Panc1 (cell line): Measurements from ENCODE around the gene FBF1. TPM values are rescaled to one million over a fixed set of nuclear protein-coding genes. Genes with fewer than 3 reads are reported as not detected.

ENCODE experiments used
- ATAC-seq: fragments of 200-7000 bp; cut with Tn5 transposase; 2 replicates; pipeline ENCODE4 v1.9.1; 2020; ENCODE audit warnings: mild to moderate bottlenecking, moderate library complexity
- BruUV-seq: library from RNA; stranded (reverse); fragments of 400-500 nt; replicated peaks from 2 replicates; lab custom pipeline; 2021; lab: Mats Ljungman, UMichigan
- CTCF ChIA-PET: fragments of 300-600 bp; sonication (Branson Sonifier 250); formaldehyde crosslinking; loops from one replicate; lab custom pipeline; 2022; ENCODE audit warnings: antibody characterized with exemption; lab: Charles Lee
- POLR2A ChIA-PET: fragments of 300-600 bp; sonication (Branson Sonifier 250); formaldehyde crosslinking; loops from one replicate; lab custom pipeline; 2022; ENCODE audit warnings: antibody characterized with exemption; lab: Charles Lee
- DNase-seq: peaks from one replicate; pipeline ENCODE4 v3.0.0-alpha.2; 2010; ENCODE audit warnings: low read depth, low spot score
- H3K27ac ChIP-seq: 2 replicates; pipeline ENCODE4 v1.5.1; 2011; ENCODE audit warnings: mild to moderate bottlenecking, low read length, inconsistent platforms
- H3K27me3 ChIP-seq: fragments of 200-500 bp; sonication (Bioruptor generic); 2 replicates; pipeline ENCODE4 v1.6.0; 2014; ENCODE audit warnings: low read length, inconsistent platforms; ENCODE audit not compliant: control insufficient read depth, insufficient read depth
- H3K36me3 ChIP-seq: fragments of 200-500 bp; sonication (Bioruptor generic); 2 replicates; pipeline ENCODE4 v1.5.1; 2014; ENCODE audit warnings: inconsistent platforms, mild to moderate bottlenecking, low read length, moderate library complexity; ENCODE audit not compliant: control insufficient read depth, insufficient read depth
- H3K4me1 ChIP-seq: 2 replicates; pipeline ENCODE4 v1.5.1; 2011; ENCODE audit warnings: inconsistent platforms, mild to moderate bottlenecking, low read length, moderate library complexity; ENCODE audit not compliant: control insufficient read depth, insufficient read depth
- H3K4me3 ChIP-seq, 2 experiments: 2 replicates each; pipeline ENCODE4 v1.5.1; 2011 to 2012; ENCODE audit warnings: low read depth in 2 of 2, low read length in 2 of 2, mild to moderate bottlenecking in 2 of 2, inconsistent platforms in 1 of 2, moderate library complexity in 1 of 2
- H3K9me3 ChIP-seq: fragments of 200-500 bp; sonication (Bioruptor generic); 2 replicates; pipeline ENCODE4 v1.5.1; 2014; ENCODE audit warnings: low read depth, mild to moderate bottlenecking, inconsistent platforms, low read length, moderate library complexity; ENCODE audit not compliant: control insufficient read depth, insufficient read depth
- POLR2AphosphoS5 ChIP-seq: IDR thresholded peaks from 2 replicates; pipeline ENCODE4 v1.6.1; 2012; ENCODE audit warnings: mild to moderate bottlenecking, low read depth, low read length, moderate library complexity
- REST ChIP-seq, 2 experiments: IDR thresholded peaks; 2 replicates each; pipeline ENCODE4 v1.6.1; 2011 to 2012; ENCODE audit warnings: low read depth in 2 of 2, control low read depth in 1 of 2, low read length in 1 of 2, mild to moderate bottlenecking in 1 of 2, moderate library complexity in 1 of 2; ENCODE audit not compliant: insufficient read depth in 1 of 2
- SIN3A ChIP-seq: IDR thresholded peaks from 2 replicates; pipeline ENCODE4 v1.6.1; 2012; ENCODE audit warnings: low read depth, mild to moderate bottlenecking, low read length, moderate library complexity, borderline replicate concordance; ENCODE audit not compliant: insufficient read depth
- TCF7L2 ChIP-seq: IDR thresholded peaks from 2 replicates; pipeline ENCODE4 v1.6.1; 2011; ENCODE audit warnings: mild to moderate bottlenecking, low read depth, low read length, inconsistent platforms
- in situ Hi-C: cut with HindIII; loops from 2 replicates; pipeline ENCODE4 v1.10.0; 2016; ENCODE audit warnings: low sequenced_read_pairs, low pct_unique_long_range_greater_than_20kb
- intact Hi-C: fragments of 100-400 bp; cut with micrococcal nuclease; formaldehyde crosslinking; loops from one replicate; pipeline ENCODE4 v1.10.0; 2022; ENCODE audit not compliant: unreplicated experiment
- total RNA-seq: library from RNA; stranded (reverse); gene quantifications from one replicate; pipeline ENCODE4 v1.2.1, GENCODE V29; 2021; ENCODE audit not compliant: unreplicated experiment
- TF ChIP-seq, protein P1 (sequence below): fragments of 450-650 bp; IDR thresholded peaks from 2 replicates; pipeline ENCODE4 v1.5.1; 2017; ENCODE audit warnings: mild to moderate bottlenecking

The FBF1 gene
- total RNA-seq, 1 experiment from 2014 or later, result 32.5 TPM

DNA sequence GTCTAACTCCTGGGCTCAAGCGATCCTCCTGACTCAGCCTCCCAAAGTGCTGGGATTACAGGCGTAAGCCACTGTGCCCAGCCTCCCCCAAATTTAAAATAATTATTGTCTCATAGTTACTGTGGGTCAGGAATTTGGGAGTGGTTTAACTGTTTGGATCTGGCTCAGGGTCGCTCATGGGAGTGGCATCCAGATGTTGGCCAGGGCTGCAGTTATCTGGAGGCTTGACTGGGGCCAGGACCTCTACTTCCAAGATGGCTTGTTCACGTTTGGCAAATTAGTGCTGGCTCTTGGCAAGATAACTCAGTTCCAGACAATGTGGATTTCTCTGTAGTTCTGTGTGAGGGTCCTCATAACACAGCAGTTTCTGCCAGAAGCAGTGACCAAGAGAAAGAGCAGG is 46.2 kb upstream of the FBF1 start:
- H3K9me3 ChIP-seq, result no peaks in the 10 kb centered on the region
- H3K27me3 ChIP-seq, result no peaks in the 10 kb centered on the region
- no peak for TF ChIP-seq REST (IDR thresholded peaks at IDR 0.05; ENCODE audit: insufficient read depth in 1 of 2, low read depth in 2 of 2, low read length in 1 of 2)
- TF ChIP-seq SIN3A, result no peak
- no peak for TF ChIP-seq POLR2AphosphoS5
- TF ChIP-seq TCF7L2, result no peak
- TF ChIP-seq, protein P1, sequence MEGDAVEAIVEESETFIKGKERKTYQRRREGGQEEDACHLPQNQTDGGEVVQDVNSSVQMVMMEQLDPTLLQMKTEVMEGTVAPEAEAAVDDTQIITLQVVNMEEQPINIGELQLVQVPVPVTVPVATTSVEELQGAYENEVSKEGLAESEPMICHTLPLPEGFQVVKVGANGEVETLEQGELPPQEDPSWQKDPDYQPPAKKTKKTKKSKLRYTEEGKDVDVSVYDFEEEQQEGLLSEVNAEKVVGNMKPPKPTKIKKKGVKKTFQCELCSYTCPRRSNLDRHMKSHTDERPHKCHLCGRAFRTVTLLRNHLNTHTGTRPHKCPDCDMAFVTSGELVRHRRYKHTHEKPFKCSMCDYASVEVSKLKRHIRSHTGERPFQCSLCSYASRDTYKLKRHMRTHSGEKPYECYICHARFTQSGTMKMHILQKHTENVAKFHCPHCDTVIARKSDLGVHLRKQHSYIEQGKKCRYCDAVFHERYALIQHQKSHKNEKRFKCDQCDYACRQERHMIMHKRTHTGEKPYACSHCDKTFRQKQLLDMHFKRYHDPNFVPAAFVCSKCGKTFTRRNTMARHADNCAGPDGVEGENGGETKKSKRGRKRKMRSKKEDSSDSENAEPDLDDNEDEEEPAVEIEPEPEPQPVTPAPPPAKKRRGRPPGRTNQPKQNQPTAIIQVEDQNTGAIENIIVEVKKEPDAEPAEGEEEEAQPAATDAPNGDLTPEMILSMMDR, result no peak
- in situ Hi-C loops (no loop called here), intact Hi-C loops (no loop called here)
- no peaks in the 10 kb centered on the region for H3K4me1 ChIP-seq
- POLR2A ChIA-PET, result no interaction called here
- no TSS peak for BruUV-seq
- no peaks in the 10 kb centered on the region for H3K36me3 ChIP-seq
- CTCF ChIA-PET, result no interaction called here
- no peak for ATAC-seq
- H3K27ac ChIP-seq, result no peak overlapping the region
- no peak overlapping the region for H3K4me3 ChIP-seq
- no peak for DNase-seq

GRCh38 chr17:75985986-75986385 is 45.1 kb upstream of the FBF1 start:
- DNase-seq (no peak), ATAC-seq (no peak)
- POLR2A ChIA-PET, result no interaction called here
- no peak overlapping the region for H3K4me3 ChIP-seq
- H3K36me3 ChIP-seq, result no peaks in the 10 kb centered on the region
- no TSS peak for BruUV-seq
- in situ Hi-C loops, result no loop called here
- H3K9me3 ChIP-seq, result no peaks in the 10 kb centered on the region
- H3K27ac ChIP-seq, result no peak overlapping the region
- intact Hi-C loops, result no loop called here
- no peaks in the 10 kb centered on the region; the same call in 1 of the 2 replicates for H3K4me1 ChIP-seq
- TF ChIP-seq POLR2AphosphoS5 (no peak), TCF7L2 (no peak), REST (IDR thresholded peaks at IDR 0.05; ENCODE audit: insufficient read depth in 1 of 2, low read depth in 2 of 2, low read length in 1 of 2) (no peak), SIN3A (no peak)
- TF ChIP-seq, protein P1, result no peak
- CTCF ChIA-PET, result no interaction called here
- H3K27me3 ChIP-seq, result no peaks in the 10 kb centered on the region
